Gastrocnemius medialis (tissue), 4 donors: ENCODE data around the gene OR2A42. TPM values are rescaled to one million over a fixed set of nuclear protein-coding genes. Genes with fewer than 3 reads are reported as not detected.
A peak's percentile ranks its signal among the peaks of the same experiment; 100 is the strongest.
"Not testable (repeated sequence)": the region's sequence is repeated elsewhere in the genome, so short reads cannot be mapped to it uniquely, and the experiment has no call there.

Source experiments
- ATAC-seq, 2 donors: fragments of 150-250 bp; one replicate each; pipeline ENCODE4 v1.9.1; 2016
- DNase-seq, 2 donors: peaks; one replicate each; pipeline ENCODE4 v3.0.0-alpha.2; 2019
- H3K27ac ChIP-seq, 4 donors: fragments of 200-600 bp; sonication (generic); 1 replicate in 1 of 4; 2 replicates in 3 of 4; pipeline ENCODE4 v1.5.1; 2016 to 2018; ENCODE audit warnings: mild to moderate bottlenecking in 2 of 4, moderate library complexity in 1 of 4
- H3K27me3 ChIP-seq, 3 donors: fragments of 200-600 bp; sonication (generic) in 2 of 3; 1 replicate in 1 of 3; 2 replicates in 2 of 3; pipeline versions ENCODE4 v1.5.1 to v1.6.0; 2016 to 2019; ENCODE audit warnings: mild to moderate bottlenecking in 1 of 3, moderate library complexity in 1 of 3
- H3K36me3 ChIP-seq, 2 donors: fragments of 200-600 bp; sonication (generic) in 1 of 2; one replicate each; pipeline ENCODE4 v1.5.1; 2017 to 2018
- H3K4me1 ChIP-seq, 2 donors: fragments of 200-600 bp; sonication (generic) in 1 of 2; one replicate each; pipeline ENCODE4 v1.5.1; 2016 to 2017; ENCODE audit warnings: mild to moderate bottlenecking in 2 of 2
- H3K4me3 ChIP-seq, 4 donors: fragments of 200-600 bp; sonication (generic) in 3 of 4; 1 replicate in 1 of 4; 2 replicates in 3 of 4; pipeline ENCODE4 v1.5.1; 2016 to 2019; ENCODE audit warnings: mild to moderate bottlenecking in 2 of 4
- H3K9me3 ChIP-seq, 3 donors: fragments of 200-600 bp; sonication (generic) in 2 of 3; 1 replicate in 1 of 3; 2 replicates in 2 of 3; pipeline ENCODE4 v1.5.1; 2016 to 2019
- in situ Hi-C, 4 donors: fragments of 200-750 bp; cut with MboI; loops; one replicate each; pipeline versions ENCODE4 v1.15.0 to v1.8.0; 2017; ENCODE audit warnings: low sequenced_read_pairs in 4 of 4
- intact Hi-C: fragments of 100-400 bp; cut with DNase I; formaldehyde crosslinking; loops from one replicate; pipeline ENCODE4 v1.15.1; 2023; ENCODE audit warnings: low total_unique reads
- total RNA-seq, 4 donors: library from RNA; depleted of rRNA; stranded (reverse); fragments of >200 nt; gene quantifications; one replicate each; pipeline versions ENCODE4 v1.1.0 to v1.2.3, GENCODE V29; 2016

The OR2A42 gene
- total RNA-seq, 4 donors from 2014 or later: 0.33 TPM; not detected in 3

DNA sequence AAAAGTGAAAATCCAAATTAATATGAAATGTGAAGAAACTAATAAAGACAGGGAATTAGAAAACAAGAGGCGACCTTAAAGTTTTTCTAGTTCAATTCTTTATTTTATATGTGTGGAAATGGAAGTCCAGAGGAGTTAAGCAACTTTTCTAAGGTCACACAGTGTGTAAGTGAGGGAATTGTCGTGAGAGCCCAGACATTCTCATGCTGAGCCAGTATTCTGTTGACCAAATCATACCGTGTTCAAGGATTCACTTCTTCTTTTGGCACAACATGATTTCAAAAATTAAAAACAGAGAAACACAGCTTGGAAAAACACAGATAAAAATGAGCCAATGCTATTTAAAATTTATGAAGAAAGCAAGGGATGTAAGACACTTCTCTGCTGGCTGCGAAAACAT, 12.5 kb downstream of the OR2A42 start:
- intact Hi-C loops, H3K27me3 ChIP-seq, H3K9me3 ChIP-seq, in situ Hi-C loops, DNase-seq, H3K27ac ChIP-seq, H3K4me3 ChIP-seq, H3K36me3 ChIP-seq, ATAC-seq, H3K4me1 ChIP-seq: not testable (repeated sequence)

DNA sequence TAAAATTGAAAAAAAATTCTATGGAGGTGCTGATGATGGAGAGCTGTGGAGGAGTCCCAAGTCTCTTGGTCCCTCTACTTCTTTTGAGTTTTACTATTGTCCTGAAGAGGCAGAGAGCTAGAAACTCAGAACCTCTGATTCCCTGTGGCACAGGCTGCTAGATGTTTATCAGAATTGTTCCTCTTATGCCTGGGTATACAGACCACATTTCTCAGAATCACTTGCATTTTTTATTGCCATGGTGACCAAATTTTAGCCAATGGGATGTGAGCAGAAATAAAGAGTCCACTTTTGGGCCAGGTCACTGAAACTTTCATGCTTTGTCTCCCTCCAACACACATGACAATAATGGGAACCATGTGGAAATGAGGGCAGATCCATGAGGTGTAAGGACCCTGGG, 15.7 kb downstream of the OR2A42 start:
- in situ Hi-C loops, H3K4me3 ChIP-seq, H3K27ac ChIP-seq, H3K4me1 ChIP-seq, H3K36me3 ChIP-seq, H3K9me3 ChIP-seq, H3K27me3 ChIP-seq, DNase-seq, ATAC-seq, intact Hi-C loops: not testable (repeated sequence)

DNA sequence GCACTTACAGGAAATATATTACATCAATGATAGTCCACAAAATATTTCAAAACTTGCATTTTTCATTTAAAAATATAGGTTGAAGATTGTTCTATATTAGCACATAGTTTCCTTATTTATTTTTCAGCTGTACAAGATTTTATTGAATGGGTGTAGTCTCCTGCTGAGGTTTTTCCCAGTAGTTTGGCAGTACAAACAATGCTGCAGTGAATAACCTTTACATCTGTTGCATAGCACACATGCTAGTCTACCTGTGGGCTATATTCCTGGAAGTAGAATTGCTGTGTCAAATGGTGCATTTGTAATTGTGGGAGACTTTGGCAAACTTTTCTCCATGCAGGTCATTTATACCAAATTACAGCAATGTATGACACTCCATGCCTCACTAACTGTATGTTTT, 18.9 kb downstream of the OR2A42 start:
- H3K27ac ChIP-seq: not testable (repeated sequence)

DNA sequence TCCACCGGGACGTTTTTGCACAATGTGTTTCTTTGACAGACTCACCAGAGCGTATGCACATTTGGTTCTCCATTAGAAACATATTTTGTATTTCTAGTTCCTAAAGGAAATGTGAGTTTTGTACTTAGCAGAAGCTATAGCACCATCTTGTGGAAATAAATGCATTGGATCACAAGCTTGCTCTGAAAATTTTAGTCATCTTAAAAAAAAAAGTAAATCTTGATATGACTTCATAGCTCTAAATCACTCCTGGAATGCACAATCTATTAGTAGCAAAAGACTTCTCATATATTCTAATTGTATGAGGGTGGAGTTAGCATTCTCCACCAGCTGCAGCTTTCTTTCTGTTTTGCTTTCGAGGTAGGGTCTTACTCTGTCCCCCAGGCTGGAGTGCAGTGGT, 20.3 kb downstream of the OR2A42 start:
- ATAC-seq, DNase-seq, in situ Hi-C loops, H3K36me3 ChIP-seq, intact Hi-C loops, H3K4me3 ChIP-seq, H3K27ac ChIP-seq, H3K27me3 ChIP-seq, H3K4me1 ChIP-seq, H3K9me3 ChIP-seq: not testable (repeated sequence)

More for the DNA sequence above, 18.9 kb downstream of the OR2A42 start:
- H3K36me3 ChIP-seq, H3K4me3 ChIP-seq, intact Hi-C loops, H3K9me3 ChIP-seq, in situ Hi-C loops, H3K27me3 ChIP-seq, H3K4me1 ChIP-seq, DNase-seq, ATAC-seq: not testable (repeated sequence)

DNA sequence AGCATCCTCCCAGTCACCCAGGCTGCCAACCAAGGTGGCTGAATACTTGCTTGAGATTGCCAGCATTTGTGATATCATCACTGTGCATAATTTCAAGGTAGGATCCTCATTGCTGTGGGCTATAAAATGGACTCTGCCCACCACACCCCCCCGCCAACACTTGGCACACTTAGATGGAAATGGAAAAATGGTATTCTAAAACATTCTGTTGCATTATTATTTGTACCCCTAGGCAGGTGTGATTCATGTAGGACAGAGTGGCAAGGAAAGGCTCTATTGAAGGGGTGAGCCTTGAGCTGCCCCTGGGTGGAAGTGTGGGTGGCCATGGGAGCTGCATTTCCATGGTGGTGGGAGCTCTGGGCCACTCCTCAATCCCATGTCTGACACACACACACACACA, 20.8 kb downstream of the OR2A42 start:
- H3K36me3 ChIP-seq, ATAC-seq, DNase-seq, in situ Hi-C loops, H3K9me3 ChIP-seq, H3K27ac ChIP-seq, H3K4me1 ChIP-seq, intact Hi-C loops, H3K27me3 ChIP-seq, H3K4me3 ChIP-seq: not testable (repeated sequence)

DNA sequence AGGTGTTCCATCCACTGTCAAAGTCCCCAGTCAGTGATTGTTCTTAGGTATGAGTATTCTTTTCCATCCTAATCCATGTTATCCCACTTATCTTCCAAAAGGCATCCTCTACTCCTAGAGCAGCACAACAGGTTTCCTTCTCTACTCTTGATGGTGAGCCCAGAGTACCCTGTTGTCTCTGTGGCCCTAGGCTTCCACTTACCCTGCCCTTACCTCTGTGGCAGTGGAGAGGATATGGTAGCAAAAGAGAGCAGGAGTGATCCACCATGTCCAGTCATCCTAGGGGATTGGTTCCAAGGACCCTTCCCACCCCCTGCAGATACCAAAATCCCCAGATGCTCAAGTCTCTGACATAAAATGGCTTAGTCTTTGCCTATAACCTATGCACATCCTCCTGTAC, 22.2 kb downstream of the OR2A42 start:
- H3K36me3 ChIP-seq, DNase-seq, H3K4me3 ChIP-seq, H3K9me3 ChIP-seq, H3K27ac ChIP-seq, intact Hi-C loops, H3K4me1 ChIP-seq, ATAC-seq, H3K27me3 ChIP-seq, in situ Hi-C loops: not testable (repeated sequence)

DNA sequence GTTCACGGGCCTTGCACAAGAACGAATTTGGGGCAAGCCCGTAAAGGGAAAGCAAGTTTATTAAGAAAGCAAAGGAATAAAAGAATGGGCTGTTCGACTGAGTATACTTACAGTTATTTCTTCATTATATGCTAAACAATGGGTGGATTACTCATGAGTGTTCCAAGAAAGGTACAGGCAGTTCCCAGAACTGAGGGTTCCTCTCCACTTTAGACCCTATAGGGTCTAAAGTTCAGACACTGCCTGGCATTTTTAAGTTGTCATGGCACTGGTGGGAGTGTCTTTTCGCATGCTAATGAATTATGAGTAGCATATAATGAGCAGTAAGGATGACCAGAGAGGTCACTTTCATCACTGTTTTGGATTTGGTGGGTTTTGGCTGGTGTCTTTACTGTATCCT, 34.1 kb downstream of the OR2A42 start:
- H3K27ac ChIP-seq, H3K27me3 ChIP-seq, ATAC-seq, H3K4me3 ChIP-seq, H3K4me1 ChIP-seq, in situ Hi-C loops, H3K9me3 ChIP-seq, intact Hi-C loops, DNase-seq, H3K36me3 ChIP-seq: not testable (repeated sequence)

DNA sequence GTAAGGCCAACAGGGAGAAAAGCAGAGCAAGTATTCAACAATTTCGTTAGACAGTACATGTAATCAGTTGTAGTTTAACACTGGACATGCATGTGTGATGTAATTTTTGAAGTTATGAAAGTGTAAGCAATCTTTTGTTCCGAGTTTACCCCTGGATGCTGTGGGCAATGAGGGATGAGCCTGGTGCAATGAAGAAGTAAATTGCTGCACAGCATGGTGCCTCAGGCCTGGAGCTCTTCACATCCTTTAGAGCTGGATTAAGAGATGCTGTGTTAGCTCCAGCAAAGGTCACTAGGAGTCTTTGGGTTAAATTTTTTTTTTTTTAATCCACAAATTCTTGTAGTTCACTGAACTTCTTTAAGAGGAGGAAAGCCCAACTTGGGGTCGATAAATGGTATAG, 36.3 kb downstream of the OR2A42 start:
- intact Hi-C loops, H3K27ac ChIP-seq, H3K4me3 ChIP-seq, DNase-seq, H3K4me1 ChIP-seq, H3K9me3 ChIP-seq, ATAC-seq, in situ Hi-C loops, H3K36me3 ChIP-seq, H3K27me3 ChIP-seq: not testable (repeated sequence)

DNA sequence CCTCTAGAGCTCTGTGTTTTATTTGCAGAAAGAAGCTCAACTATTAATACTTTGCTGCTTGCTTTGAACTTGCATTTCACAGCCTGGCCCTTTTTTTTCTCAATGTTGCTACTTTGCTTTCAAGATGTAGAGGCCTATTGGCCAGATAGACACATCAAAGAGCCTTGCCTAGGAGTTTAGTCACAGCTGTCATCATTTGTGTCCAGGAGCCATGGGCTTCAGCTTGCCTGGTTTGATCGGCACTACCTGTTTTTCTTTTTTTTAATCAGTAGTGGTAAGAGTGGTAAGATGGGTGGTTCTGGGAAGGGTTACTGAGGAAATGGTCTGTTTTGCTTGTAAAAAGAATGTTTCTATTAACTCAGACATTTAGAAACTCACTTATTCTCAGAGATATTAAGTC, 37.4 kb downstream of the OR2A42 start:
- in situ Hi-C loops, H3K4me1 ChIP-seq, H3K36me3 ChIP-seq, intact Hi-C loops, H3K4me3 ChIP-seq, ATAC-seq, H3K27ac ChIP-seq, H3K9me3 ChIP-seq, H3K27me3 ChIP-seq, DNase-seq: not testable (repeated sequence)

DNA sequence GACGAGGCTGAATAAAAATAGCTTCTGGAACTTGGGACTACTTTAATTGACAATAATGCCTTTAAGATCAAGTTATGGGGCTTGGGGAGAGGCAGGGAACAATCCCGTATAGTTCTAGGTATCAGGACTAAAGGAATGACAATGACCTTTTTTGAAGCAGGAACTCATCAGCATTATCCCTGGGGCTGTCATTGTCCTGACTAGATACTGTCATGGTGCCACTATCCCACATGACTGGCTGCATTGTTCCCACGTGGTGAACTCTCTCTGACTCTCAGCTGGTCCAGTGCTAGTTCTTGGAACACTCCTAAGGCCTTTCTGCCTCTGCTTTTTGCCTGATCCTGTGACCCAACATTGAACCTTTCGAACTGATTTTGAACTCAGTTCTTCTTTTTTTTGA, 40.5 kb downstream of the OR2A42 start:
- DNase-seq, H3K9me3 ChIP-seq, H3K4me3 ChIP-seq, H3K4me1 ChIP-seq, in situ Hi-C loops, H3K27me3 ChIP-seq, intact Hi-C loops, H3K36me3 ChIP-seq, H3K27ac ChIP-seq, ATAC-seq: not testable (repeated sequence)

DNA sequence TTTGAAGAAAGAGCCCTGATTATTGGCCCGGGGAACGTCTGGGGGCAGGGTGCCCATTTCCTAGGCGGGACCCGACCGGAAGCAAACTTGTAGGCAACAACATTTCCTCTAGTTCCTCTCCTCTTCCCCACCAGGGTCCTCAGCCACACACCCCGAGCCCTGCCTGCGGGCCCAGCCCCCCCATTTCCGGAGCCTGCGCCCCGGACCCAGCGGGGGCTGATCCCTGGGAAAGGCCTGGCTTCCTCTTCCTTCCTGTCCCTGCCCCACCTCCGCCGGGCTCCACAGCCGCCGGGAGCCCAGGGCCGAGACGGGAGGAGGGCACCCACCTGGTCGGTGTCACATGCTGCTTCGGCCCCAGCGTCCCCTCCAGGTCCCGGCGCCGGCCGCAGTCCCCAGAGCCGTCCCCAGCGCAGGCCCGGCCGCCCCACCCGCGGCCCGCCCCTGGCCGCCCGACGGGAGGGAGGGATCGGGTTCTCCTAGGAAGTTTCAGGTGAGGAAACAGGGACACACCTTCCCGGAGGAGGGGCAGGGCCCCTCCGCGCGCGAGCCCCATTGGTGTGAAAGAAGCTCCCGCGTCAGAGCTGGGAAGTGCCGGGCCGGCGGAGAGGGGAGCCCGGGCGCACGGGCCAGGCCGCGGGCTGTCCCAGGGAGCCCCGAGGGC, 44.1 kb downstream of the OR2A42 start, which contains the start of gene ARHGEF35:
TSS of gene ARHGEF35 (minus strand) at position 622 of the 661 bp plus-strand sequence. CDS start 7,450 bp downstream, outside the sequence.
- H3K9me3 ChIP-seq, DNase-seq, H3K4me1 ChIP-seq, H3K36me3 ChIP-seq, in situ Hi-C loops, intact Hi-C loops, H3K27ac ChIP-seq, H3K4me3 ChIP-seq, H3K27me3 ChIP-seq: not testable (repeated sequence)
- peak; percentile 37 to 39 for ATAC-seq

DNA sequence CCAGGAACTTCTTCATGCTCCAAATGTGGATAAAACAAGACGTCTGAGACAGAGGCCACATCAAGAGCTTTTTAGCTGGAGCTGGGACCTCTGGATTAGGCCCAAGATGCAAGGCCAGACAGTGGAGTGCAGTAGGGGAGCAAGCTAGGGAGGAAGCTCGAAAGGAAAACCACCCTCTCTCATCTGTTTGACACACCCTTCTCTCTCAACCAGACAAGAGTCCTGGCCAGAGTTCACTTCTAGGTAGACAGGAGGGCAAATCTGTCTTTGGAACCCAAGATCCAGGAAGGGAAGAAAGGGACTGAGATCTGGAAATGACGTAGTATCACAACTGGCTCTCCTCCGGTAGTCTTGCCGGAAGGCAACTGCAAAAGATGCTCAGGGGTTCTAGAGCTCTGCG, 45.0 kb downstream of the OR2A42 start:
- H3K36me3 ChIP-seq, ATAC-seq, in situ Hi-C loops, H3K9me3 ChIP-seq, H3K4me1 ChIP-seq, H3K27me3 ChIP-seq, H3K4me3 ChIP-seq, DNase-seq, intact Hi-C loops, H3K27ac ChIP-seq: not testable (repeated sequence)
